Body of pancreas (tissue), 4 donors: ENCODE measurements around the gene GPR3. TPM values are rescaled to one million over a fixed set of nuclear protein-coding genes. Genes with fewer than 3 reads are reported as not detected.

ENCODE experiments used
- ATAC-seq: fragments of 150-250 bp; one replicate; pipeline ENCODE4 v1.9.1; 2016
- DNase-seq, 4 donors: peaks; one replicate each; pipeline ENCODE4 v3.0.0-alpha.2; 2019
- H3K27ac ChIP-seq, 4 donors: fragments of 200-600 bp; sonication (generic); 1 replicate in 3 of 4; 2 replicates in 1 of 4; pipeline versions ENCODE4 v1.5.1 to v1.6.1; 2016 to 2019; ENCODE audit warnings: mild to moderate bottlenecking in 1 of 4, mixed read lengths in 1 of 4, moderate library complexity in 1 of 4
- H3K27me3 ChIP-seq, 2 donors: fragments of 200-600 bp; sonication (generic); one replicate each; pipeline ENCODE4 v1.6.0; 2016; ENCODE audit warnings: mild to moderate bottlenecking in 1 of 2
- H3K36me3 ChIP-seq, 2 donors: fragments of 200-600 bp; sonication (generic); replicated peaks in 1 of 2; 2 replicates each; pipeline ENCODE4 v1.5.1; 2016; ENCODE audit warnings: low read depth in 2 of 2; ENCODE audit not compliant: insufficient read depth in 1 of 2
- H3K4me1 ChIP-seq: fragments of 200-600 bp; sonication (generic); one replicate; pipeline ENCODE4 v1.6.0; 2016
- H3K4me3 ChIP-seq, 2 donors: fragments of 200-600 bp; sonication (generic); 1 replicate in 1 of 2; 2 replicates in 1 of 2; pipeline ENCODE4 v1.5.1; 2016 to 2019
- H3K9me3 ChIP-seq, 3 donors: fragments of 200-600 bp; sonication (generic); 1 replicate in 2 of 3; 2 replicates in 1 of 3; pipeline ENCODE4 v1.5.1; 2016
- POLR2A ChIP-seq, 3 donors: fragments of 450-650 bp; IDR thresholded peaks; one replicate each; pipeline ENCODE4 v1.6.1; 2016; ENCODE audit warnings: antibody characterized with exemption in 3 of 3, mild to moderate bottlenecking in 2 of 3
- WGBS, 2 donors: methylation state at CpG; one replicate each; pipeline ENCODE4 v1.1.5; 2017; 5-methylcytosine and 5-hydroxymethylcytosine counted together
- intact Hi-C: fragments of 100-400 bp; cut with DNase I; formaldehyde crosslinking; loops from one replicate; pipeline ENCODE4 v1.15.1; 2023
- total RNA-seq, 2 donors: library from RNA; depleted of rRNA; stranded (reverse); fragments of >200 nt; gene quantifications; one replicate each; pipeline ENCODE4 v1.1.0, GENCODE V29; 2016
- TF ChIP-seq, protein P1 (sequence below), 7 experiments: fragments of 450-650 bp in 4 of 7; fragments of 200-600 bp in 3 of 7; sonication (generic) in 3 of 7; IDR thresholded peaks; one replicate each; pipeline ENCODE4 v1.5.1; 2016 to 2019; ENCODE audit warnings: antibody characterized with exemption in 7 of 7

GPR3 gene
- total RNA-seq, 2 donors from 2014 or later = not detected

DNA sequence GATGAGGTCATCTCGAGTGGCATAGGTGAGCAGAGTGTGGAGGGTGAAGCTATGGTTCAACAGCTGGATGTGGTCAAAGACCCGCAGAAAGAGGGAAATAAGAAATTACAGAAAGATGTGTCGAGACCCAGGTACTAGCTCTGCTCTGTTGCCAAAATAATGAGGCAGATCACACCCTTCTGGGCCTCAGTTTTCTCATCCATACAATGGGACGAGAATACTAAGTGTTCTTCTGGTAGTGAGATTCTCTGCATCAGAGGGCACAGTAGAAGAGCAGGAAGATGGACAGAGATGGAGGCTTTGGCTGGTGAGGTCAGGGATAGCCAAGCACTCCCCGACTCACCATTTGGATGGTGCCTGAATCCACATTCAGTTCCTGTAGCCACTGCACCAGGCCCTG, 36.7 kb upstream of the GPR3 start:
- intact Hi-C loops = loop anchor here (5.0 kb wide), 1 partner anchor 37 kb away; the partner anchor contains the start of gene GPR3
- H3K36me3 ChIP-seq = no peaks in the 10 kb centered on the region
- WGBS, 2 donors = 88 to 90% methylated on average over 5 of the region's 5 CpGs

DNA sequence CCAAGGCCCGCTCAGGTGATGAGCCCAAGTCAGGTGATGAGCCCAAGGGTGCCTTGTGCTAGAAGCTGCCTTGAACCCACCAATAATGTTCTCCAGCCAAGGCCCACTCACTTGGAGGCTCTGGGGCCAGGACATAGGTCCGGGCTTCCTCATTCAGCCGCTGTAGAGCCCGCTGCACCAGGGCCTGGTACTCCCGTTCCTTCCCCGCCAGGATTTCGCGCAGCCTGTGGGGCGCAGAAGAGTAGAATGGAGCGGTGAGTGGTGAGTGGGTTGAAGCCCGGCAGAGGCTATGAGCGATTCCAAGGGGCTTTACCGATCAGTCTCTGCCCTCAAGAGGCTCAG, 36.2 kb upstream of the GPR3 start:
- H3K27ac ChIP-seq = no peak overlapping the region
- H3K36me3 ChIP-seq = no peaks in the 10 kb centered on the region
- H3K4me1 ChIP-seq = peaks cover 24% of the 10 kb centered on the region
- H3K27me3 ChIP-seq = no peaks in the 10 kb centered on the region
- intact Hi-C loops = loop anchor here (5.0 kb wide), 1 partner anchor 36 kb away; the partner anchor contains the start of gene GPR3
- no peak for DNase-seq
- no peaks in the 10 kb centered on the region for H3K9me3 ChIP-seq
- ATAC-seq = no peak
- WGBS, 2 donors = 96% methylated on average over 13 of the region's 13 CpGs
- TF ChIP-seq, protein P1, sequence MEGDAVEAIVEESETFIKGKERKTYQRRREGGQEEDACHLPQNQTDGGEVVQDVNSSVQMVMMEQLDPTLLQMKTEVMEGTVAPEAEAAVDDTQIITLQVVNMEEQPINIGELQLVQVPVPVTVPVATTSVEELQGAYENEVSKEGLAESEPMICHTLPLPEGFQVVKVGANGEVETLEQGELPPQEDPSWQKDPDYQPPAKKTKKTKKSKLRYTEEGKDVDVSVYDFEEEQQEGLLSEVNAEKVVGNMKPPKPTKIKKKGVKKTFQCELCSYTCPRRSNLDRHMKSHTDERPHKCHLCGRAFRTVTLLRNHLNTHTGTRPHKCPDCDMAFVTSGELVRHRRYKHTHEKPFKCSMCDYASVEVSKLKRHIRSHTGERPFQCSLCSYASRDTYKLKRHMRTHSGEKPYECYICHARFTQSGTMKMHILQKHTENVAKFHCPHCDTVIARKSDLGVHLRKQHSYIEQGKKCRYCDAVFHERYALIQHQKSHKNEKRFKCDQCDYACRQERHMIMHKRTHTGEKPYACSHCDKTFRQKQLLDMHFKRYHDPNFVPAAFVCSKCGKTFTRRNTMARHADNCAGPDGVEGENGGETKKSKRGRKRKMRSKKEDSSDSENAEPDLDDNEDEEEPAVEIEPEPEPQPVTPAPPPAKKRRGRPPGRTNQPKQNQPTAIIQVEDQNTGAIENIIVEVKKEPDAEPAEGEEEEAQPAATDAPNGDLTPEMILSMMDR (IDR thresholded peaks at IDR 0.05) = no peak
- TF ChIP-seq POLR2A (IDR thresholded peaks at IDR 0.05) = no peak
- no peak overlapping the region for H3K4me3 ChIP-seq

More for the DNA sequence above, 36.7 kb upstream of the GPR3 start:
- DNase-seq (no peak), ATAC-seq (no peak)
- Histone ChIP-seq H3K27ac (no peak overlapping the region), H3K4me1 (peaks cover 28% of the 10 kb centered on the region), H3K9me3 (no peaks in the 10 kb centered on the region), H3K27me3 (no peaks in the 10 kb centered on the region), H3K4me3 (no peak overlapping the region)
- no peak for TF ChIP-seq POLR2A (IDR thresholded peaks at IDR 0.05)

DNA sequence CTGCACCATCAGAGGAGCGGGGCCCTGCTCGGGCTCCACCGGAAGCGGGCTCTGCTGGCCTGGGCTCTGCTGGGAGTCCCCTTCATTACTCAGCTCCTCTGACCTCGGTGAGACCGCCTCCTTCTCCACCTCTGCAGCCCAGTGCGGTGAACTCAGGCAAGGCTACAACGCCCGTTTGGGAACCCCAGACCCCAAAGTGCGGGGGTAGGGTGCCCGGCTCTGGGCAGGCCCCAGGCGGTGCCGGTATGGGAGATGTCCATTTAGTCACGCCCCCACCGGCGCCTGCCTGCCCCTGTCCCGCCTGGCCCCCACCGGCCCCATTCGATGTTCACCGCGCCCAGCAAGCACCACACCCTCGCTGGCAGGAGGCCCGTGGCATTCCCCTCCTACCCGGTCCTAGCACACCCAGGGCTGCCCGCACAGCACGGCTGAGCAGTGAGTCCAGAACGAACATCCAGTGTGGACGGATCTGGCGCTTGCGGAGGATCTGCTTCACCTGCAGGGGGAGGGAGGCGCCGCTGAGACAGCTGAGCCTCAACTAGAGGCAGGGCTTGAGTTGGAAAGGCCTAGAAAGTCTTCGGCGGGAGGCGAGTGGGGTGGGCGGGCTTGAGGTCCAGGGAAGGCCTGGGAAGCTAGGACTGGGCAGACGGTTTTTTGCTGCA, 35.7 kb upstream of the GPR3 start:
- peak overlapping the region in 1 of 4 donors; percentile 17 for H3K27ac ChIP-seq
- ATAC-seq (peak; percentile 9), DNase-seq (peak in 3 of 4 donors; percentile 29 to 53 (median 47))
- intact Hi-C loops = loop anchor here (5.0 kb wide), 1 partner anchor 36 kb away; the partner anchor contains the start of gene GPR3
- H3K9me3 ChIP-seq = no peaks in the 10 kb centered on the region
- H3K27me3 ChIP-seq = no peaks in the 10 kb centered on the region
- WGBS, 2 donors = 58 to 65% methylated on average over 2 to 35 of the region's 37 CpGs
- no peaks in the 10 kb centered on the region for H3K36me3 ChIP-seq
- TF ChIP-seq POLR2A (IDR thresholded peaks at IDR 0.05) = no peak
- TF ChIP-seq, protein P1 (IDR thresholded peaks at IDR 0.05) = no peak
- H3K4me3 ChIP-seq = no peak overlapping the region
- H3K4me1 ChIP-seq = peaks cover 22% of the 10 kb centered on the region

DNA sequence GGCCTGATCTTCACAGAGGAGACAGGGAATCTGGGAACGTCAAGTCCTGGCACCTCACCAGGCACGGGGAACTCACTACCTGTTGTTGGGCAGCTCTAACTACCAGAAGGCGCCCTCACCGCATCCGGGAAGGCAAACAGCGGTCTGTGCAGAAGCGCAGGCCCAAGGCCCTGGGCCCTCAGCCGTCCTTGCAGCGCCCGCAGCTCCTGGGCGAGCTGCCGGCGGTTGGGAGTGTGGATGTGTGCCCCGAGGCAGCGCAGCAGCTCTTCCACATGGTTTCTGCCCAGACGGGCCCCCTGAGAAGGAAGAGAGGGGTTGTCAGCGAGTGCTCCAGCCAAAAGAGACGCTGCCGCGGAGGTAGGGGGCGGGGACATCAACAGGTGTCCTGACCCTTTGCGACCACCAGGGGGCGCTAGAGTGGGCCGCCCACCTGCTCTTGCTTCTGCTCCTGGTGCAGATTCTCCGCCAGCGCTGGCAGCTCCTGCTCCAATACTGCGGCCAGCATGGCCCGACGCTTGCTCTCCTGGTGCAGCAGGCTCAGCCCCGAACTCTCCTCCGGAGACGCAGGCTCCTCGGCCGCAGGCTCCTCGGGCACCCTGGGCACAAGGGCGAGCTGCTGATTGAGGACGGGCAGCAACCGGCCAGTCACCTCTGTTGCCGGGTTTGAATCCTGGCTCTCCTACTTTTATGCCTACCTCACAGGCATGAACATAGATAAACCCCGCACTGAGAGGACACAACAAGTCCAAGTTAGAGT, 35.0 kb upstream of the GPR3 start:
- Histone ChIP-seq H3K27ac (peak overlapping the region in 1 of 4 donors; percentile 17), H3K4me1 (peaks cover 22% of the 10 kb centered on the region), H3K9me3 (no peaks in the 10 kb centered on the region), H3K36me3 (no peaks in the 10 kb centered on the region), H3K27me3 (no peaks in the 10 kb centered on the region), H3K4me3 (no peak overlapping the region)
- no peak for TF ChIP-seq POLR2A (IDR thresholded peaks at IDR 0.05)
- TF ChIP-seq, protein P1 (IDR thresholded peaks at IDR 0.05) = peak; percentile 95 to 99 (median 96)
- intact Hi-C loops = loop anchor here (5.0 kb wide), 1 partner anchor 35 kb away; the partner anchor contains the start of gene GPR3
- ATAC-seq (peak; percentile 86), DNase-seq (peak; percentile 83 to 86 (median 83))
- WGBS, 2 donors = 13% methylated on average over 40 of the region's 40 CpGs; no CpG with 5 or more reads in 1 of the 2 donors
